Adrenal gland (tissue), 12 donors: Measurements from ENCODE around the gene FFAR1. TPM values are rescaled to one million over a fixed set of nuclear protein-coding genes. Genes with fewer than 3 reads are reported as not detected.

Source experiments
- DNase-seq, 7 donors: peaks; one replicate each; pipeline ENCODE4 v3.0.0-alpha.2; 2019 to 2020
- H3K27ac ChIP-seq, 5 donors: fragments of 200-600 bp; sonication (generic) in 4 of 5; 1 replicate in 3 of 5; 2 replicates in 2 of 5; pipeline versions ENCODE4 v1.5.1 to v1.8.0; 2016 to 2020; ENCODE audit warnings: mild to moderate bottlenecking in 1 of 5
- H3K27me3 ChIP-seq: fragments of 200-600 bp; 2 replicates; pipeline ENCODE4 v1.8.0; 2021
- H3K36me3 ChIP-seq, 2 donors: fragments of 200-600 bp; replicated peaks in 1 of 2; 1 replicate in 1 of 2; 2 replicates in 1 of 2; pipeline versions ENCODE4 v1.5.1 to v1.8.0; 2018 to 2022
- H3K4me1 ChIP-seq, 2 donors: fragments of 200-600 bp; replicated peaks in 1 of 2; 1 replicate in 1 of 2; 2 replicates in 1 of 2; pipeline versions ENCODE4 v1.5.1 to v1.8.0; 2018 to 2021
- H3K4me3 ChIP-seq, 4 donors: fragments of 200-600 bp; sonication (generic) in 3 of 4; one replicate each; pipeline ENCODE4 v1.5.1; 2016 to 2018
- H3K9me3 ChIP-seq, 3 donors: fragments of 200-600 bp; sonication (generic) in 1 of 3; replicated peaks in 1 of 3; 1 replicate in 2 of 3; 2 replicates in 1 of 3; pipeline versions ENCODE4 v1.5.1 to v1.8.0; 2016 to 2021
- POLR2A ChIP-seq, 2 donors: fragments of 450-650 bp; IDR thresholded peaks; one replicate each; pipeline ENCODE4 v1.6.1; 2017; ENCODE audit warnings: antibody characterized with exemption in 2 of 2, mild to moderate bottlenecking in 2 of 2, moderate library complexity in 1 of 2
- WGBS, 4 donors: extraction: QIAGEN DNeasy Blood & Tissue Kit in 2 of 4; methylation state at CpG; one replicate each; pipeline versions ENCODE4 v1.1.5 to v1.1.7; 2013 to 2017; 5-methylcytosine and 5-hydroxymethylcytosine counted together
- intact Hi-C, 2 donors: fragments of 100-400 bp; cut with DNase I; formaldehyde crosslinking; loops; one replicate each; pipeline versions ENCODE4 v1.14.1 to v1.15.0; 2022 to 2023
- polyA plus RNA-seq, 3 donors: library from polyadenylated mRNA; stranded (reverse); fragments of 200-250 nt in 2 of 3; fragments of 350-450 nt in 1 of 3; fragmentation: Illumina TruSeq in 1 of 3; extraction: RNeasy Lipid Tissue Mini Kit (QIAGEN cat#74804) in 1 of 3; gene quantifications; one replicate each; pipeline ENCODE4 v1.2.3, GENCODE V29; 2013 to 2014
- total RNA-seq, 9 donors: library from RNA; depleted of rRNA in 4 of 9; stranded (reverse); fragments of >200 nt in 4 of 9; fragments of 120-200 nt in 1 of 9; fragmentation: NEBNext Ultra II Directional in 1 of 9; extraction: Animal tissue kit (Norgen Biotek cat#: 25700) in 1 of 9; gene quantifications; one replicate each; pipeline versions ENCODE4 v1.1.0 to v1.2.4, GENCODE V29; 2013 to 2023
- TF ChIP-seq, protein P1 (sequence below), 6 experiments: fragments of 450-650 bp in 4 of 6; fragments of 200-600 bp in 2 of 6; sonication (generic) in 1 of 6; IDR thresholded peaks; 1 replicate in 5 of 6; 2 replicates in 1 of 6; pipeline versions ENCODE4 v1.5.1 to v1.8.0; 2016 to 2021; ENCODE audit warnings: antibody characterized with exemption in 6 of 6, mild to moderate bottlenecking in 2 of 6, moderate library complexity in 1 of 6
- donor health status: healthy with polysubstance abuse.
- donor health status: Bipolar disorder and iron deficiency.
- donor health status: DM: yes; HTN: yes; CAD: no.
- donor health status: DM: no; HTN: no; CAD: no.
- donor health status: DM: no; HTN: no; CAD: no.
- donor health status: DM: yes; HTN: yes; CAD: no.

FFAR1 gene
- total and polyA plus RNA-seq, 12 donors: 0.03 to 0.11 TPM; not detected in 10

DNA sequence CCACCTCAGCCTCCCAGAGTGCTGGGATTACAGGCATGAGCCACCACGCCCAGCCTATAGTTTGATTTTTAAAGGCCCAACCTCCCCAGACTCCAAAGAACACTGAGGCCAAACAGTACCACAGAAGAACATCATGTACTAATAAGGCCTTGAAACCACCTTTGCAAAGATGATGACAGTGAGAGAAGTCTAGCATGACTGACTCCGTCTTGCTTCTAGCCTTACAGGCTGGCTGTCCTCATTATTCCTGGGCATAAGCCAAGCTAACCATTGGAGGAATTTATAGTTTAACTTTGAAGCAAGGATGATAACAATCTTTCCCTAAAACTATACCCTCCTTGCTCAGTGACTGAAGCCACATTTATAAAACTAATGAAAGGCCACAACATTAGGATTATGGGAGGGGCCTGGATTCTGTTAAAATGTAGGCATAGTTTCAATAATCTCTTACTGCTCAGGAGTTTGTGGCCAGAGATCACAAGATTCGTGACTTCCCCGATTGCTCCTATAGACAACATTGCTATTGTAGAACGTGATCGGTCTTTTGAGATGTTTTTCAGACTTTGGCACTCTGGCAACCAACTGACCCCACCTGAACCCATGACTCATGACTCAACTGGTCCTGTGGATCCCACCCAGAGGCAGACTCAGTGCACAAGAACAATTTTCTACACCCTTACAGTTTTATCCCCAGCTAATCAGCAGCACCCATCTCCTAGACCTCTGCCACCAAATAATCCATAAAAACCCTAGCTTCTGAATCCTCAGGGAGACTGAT, 40.8 kb downstream of the FFAR1 start:
- H3K4me3 ChIP-seq: no peak overlapping the region
- peaks cover 0 to 6% (median 0%) of the 10 kb centered on the region in 3 donors for H3K9me3 ChIP-seq
- no peak for TF ChIP-seq POLR2A (IDR thresholded peaks at IDR 0.05)
- TF ChIP-seq, protein P1, sequence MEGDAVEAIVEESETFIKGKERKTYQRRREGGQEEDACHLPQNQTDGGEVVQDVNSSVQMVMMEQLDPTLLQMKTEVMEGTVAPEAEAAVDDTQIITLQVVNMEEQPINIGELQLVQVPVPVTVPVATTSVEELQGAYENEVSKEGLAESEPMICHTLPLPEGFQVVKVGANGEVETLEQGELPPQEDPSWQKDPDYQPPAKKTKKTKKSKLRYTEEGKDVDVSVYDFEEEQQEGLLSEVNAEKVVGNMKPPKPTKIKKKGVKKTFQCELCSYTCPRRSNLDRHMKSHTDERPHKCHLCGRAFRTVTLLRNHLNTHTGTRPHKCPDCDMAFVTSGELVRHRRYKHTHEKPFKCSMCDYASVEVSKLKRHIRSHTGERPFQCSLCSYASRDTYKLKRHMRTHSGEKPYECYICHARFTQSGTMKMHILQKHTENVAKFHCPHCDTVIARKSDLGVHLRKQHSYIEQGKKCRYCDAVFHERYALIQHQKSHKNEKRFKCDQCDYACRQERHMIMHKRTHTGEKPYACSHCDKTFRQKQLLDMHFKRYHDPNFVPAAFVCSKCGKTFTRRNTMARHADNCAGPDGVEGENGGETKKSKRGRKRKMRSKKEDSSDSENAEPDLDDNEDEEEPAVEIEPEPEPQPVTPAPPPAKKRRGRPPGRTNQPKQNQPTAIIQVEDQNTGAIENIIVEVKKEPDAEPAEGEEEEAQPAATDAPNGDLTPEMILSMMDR (IDR thresholded peaks at IDR 0.05): no peak
- H3K27ac ChIP-seq: no peak overlapping the region
- H3K27me3 ChIP-seq: no peaks in the 10 kb centered on the region
- H3K36me3 ChIP-seq: no peaks in the 10 kb centered on the region
- intact Hi-C loops: no loop called here
- DNase-seq: peak in 1 of 7 donors; percentile 18
- no peaks in the 10 kb centered on the region for H3K4me1 ChIP-seq
- WGBS, 4 donors: 87 to 90% (median 88%) methylated on average over 5 to 6 of the region's 6 CpGs

DNA sequence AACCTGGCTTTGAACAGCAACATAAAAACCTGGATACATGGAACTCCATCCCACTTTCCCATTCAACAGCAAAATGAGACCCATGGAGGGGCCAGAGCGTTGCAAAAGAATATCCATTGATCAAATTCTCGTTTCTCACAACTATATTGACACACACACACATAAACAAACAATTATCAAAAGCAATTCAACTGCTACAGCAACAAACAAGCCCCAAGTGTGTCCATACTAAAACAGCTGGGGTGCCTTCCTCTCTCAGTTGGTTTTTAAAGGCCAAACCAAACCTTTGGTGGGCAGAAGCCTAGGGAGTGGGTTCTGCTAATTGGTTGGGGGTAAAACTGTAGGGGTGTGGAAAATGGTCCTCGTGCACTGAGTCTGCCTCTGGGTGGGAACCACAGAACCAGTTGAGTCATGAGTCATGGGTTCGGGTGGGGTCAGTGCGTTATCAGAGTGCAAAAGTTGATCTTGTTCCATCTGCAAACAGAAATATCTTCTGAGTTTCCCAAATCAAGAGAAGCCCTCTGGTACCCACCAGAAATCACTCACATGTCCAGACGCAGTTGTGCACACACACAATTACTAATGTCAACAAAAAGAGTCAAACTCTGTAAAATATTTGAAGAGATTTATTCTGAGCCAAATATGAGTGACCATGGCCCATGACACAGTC, 41.6 kb downstream of the FFAR1 start:
- intact Hi-C loops: no loop called here
- no peaks in the 10 kb centered on the region for H3K36me3 ChIP-seq
- H3K27me3 ChIP-seq: no peaks in the 10 kb centered on the region
- peak in 2 of 7 donors; percentile 2 to 5 for DNase-seq
- no peaks in the 10 kb centered on the region for H3K4me1 ChIP-seq
- H3K4me3 ChIP-seq: no peak overlapping the region
- WGBS, 4 donors: 70 to 86% (median 77%) methylated on average over 6 of the region's 6 CpGs
- H3K9me3 ChIP-seq: peaks cover 0 to 6% (median 0%) of the 10 kb centered on the region in 3 donors
- TF ChIP-seq, protein P1 (IDR thresholded peaks at IDR 0.05): no peak
- no peak for TF ChIP-seq POLR2A (IDR thresholded peaks at IDR 0.05)
- H3K27ac ChIP-seq: no peak overlapping the region

DNA sequence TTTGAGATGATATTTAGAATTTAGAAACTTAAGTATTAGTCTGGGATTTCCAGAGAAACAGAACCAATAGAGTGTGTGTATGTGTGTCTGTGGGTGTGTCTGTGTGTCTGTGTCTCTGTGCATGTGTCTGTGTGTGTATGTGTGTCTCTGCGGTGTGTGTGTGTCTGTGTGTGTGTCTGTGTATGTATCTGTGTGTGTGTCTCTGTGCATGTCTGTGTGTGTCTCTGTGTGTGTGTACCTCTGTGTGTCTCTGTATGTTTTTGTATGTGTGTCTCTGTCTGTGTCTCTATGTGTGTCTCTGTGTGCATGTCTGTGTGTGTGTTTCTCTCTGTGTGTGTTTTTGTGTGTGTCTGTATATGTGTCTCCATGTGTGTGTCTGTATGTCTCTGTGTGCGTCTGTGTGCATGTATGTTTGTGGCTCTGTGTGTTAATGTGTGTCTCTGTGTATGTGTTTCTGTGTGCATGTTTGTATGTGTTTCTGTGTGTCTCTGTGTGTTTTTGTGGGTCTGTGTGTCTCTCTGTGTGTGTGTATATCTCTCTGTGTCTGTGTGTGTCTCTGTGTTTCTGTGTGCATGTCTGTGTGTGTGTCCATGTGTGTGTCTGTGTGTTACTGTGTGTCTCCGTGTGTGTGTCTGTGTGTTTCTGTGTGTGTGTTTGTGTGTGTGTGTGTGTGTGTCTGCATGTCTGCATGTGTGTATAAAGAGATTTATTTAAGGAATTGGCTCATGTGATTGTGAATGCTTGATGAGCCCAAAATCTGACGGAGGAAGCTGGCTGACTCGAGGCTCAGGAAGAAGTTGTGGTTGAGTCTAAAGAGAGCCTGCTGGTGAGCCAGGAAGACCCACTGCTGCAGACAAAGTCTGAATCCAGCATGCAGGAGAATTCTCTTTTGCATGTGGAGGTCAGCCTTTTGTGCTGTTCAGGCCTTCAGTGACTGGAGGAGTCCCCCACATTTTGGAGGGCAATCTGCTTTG, 45.3 kb downstream of the FFAR1 start:
- peaks cover 0 to 11% of the 10 kb centered on the region in 2 donors for H3K4me1 ChIP-seq
- intact Hi-C loops: no loop called here
- H3K4me3 ChIP-seq: no peak overlapping the region
- H3K27me3 ChIP-seq: no peaks in the 10 kb centered on the region
- H3K27ac ChIP-seq: no peak overlapping the region
- H3K36me3 ChIP-seq: no peaks in the 10 kb centered on the region
- H3K9me3 ChIP-seq: no peaks in the 10 kb centered on the region
- 75 to 81% (median 78%) methylated on average over 5 of the region's 5 CpGs for WGBS, 4 donors
- TF ChIP-seq POLR2A (IDR thresholded peaks at IDR 0.05): no peak
- TF ChIP-seq, protein P1 (IDR thresholded peaks at IDR 0.05): no peak
- peak in 1 of 7 donors; percentile 21 for DNase-seq
